ENCODE measurements around the gene FMNL2. TPM values are rescaled to one million over a fixed set of nuclear protein-coding genes. Genes with fewer than 3 reads are reported as not detected.

The FMNL2 gene
- total and polyA plus RNA-seq, 4 experiments from 2014 or later, result 0.06 to 1.6 (median 0.94) TPM; not detected in 1

GRCh38 chr2:152606941-152607340, 272.0 kb downstream of the FMNL2 start:
- H3K36me3 Mint-ChIP-seq, result no peaks in the 10 kb centered on the region
- ChIA-PET CTCF (ENCODE audit: partially characterized antibody) (interaction anchor here (0.9 to 1.3 kb wide), 4 partner anchors 17 to 431 kb away, joined by 3 to 5 read pairs (median 4); partner anchors contain the start of gene STAM2), POLR2A (ENCODE audit: partially characterized antibody) (no interaction called here)
- H3K4me3 ChIP-seq (ENCODE audit: low read length in 2 of 2), result no peak overlapping the region
- no peaks in the 10 kb centered on the region for H3K4me1 ChIP-seq (ENCODE audit: insufficient read depth, low read length)
- no peak overlapping the region for H3K4me3 Mint-ChIP-seq
- no peak for DNase-seq
- no peak overlapping the region for H3K27ac ChIP-seq (ENCODE audit: low read depth, low read length)
- no peaks in the 10 kb centered on the region for H3K36me3 ChIP-seq (ENCODE audit: insufficient read depth, low read length)
- H3K27me3 Mint-ChIP-seq, result peaks cover 0 to 2% of the 10 kb centered on the region in 2 donors
- no peaks in the 10 kb centered on the region for H3K27me3 ChIP-seq (ENCODE audit: insufficient read depth, low read length)
- H3K9me3 Mint-ChIP-seq, result no peaks in the 10 kb centered on the region
- intact Hi-C loops (cut with micrococcal nuclease), result no loop called here
- no peak overlapping the region for H3K27ac Mint-ChIP-seq
- peaks cover 4 to 6% (median 5%) of the 10 kb centered on the region in 4 donors for H3K4me1 Mint-ChIP-seq
- no peaks in the 10 kb centered on the region for H3K9me3 ChIP-seq (ENCODE audit: control insufficient read depth in 1 of 2, low read length in 2 of 2)

GRCh38 chr2:152607793-152608300, 272.9 kb downstream of the FMNL2 start:
- Mint-ChIP-seq H3K9me3 (no peaks in the 10 kb centered on the region), H3K4me3 (no peak overlapping the region), H3K36me3 (no peaks in the 10 kb centered on the region), H3K4me1 (peaks cover 4 to 8% (median 8%) of the 10 kb centered on the region in 4 donors), H3K27ac (no peak overlapping the region), H3K27me3 (peaks cover 0 to 2% of the 10 kb centered on the region in 2 donors)
- Histone ChIP-seq H3K27ac (ENCODE audit: low read depth, low read length) (no peak overlapping the region), H3K9me3 (ENCODE audit: control insufficient read depth in 1 of 2, low read length in 2 of 2) (no peaks in the 10 kb centered on the region), H3K4me1 (ENCODE audit: insufficient read depth, low read length) (no peaks in the 10 kb centered on the region), H3K4me3 (ENCODE audit: low read length in 2 of 2) (no peak overlapping the region), H3K27me3 (ENCODE audit: insufficient read depth, low read length) (no peaks in the 10 kb centered on the region), H3K36me3 (ENCODE audit: insufficient read depth, low read length) (no peaks in the 10 kb centered on the region)
- intact Hi-C loops (cut with micrococcal nuclease), result no loop called here
- ChIA-PET POLR2A (ENCODE audit: partially characterized antibody) (no interaction called here), CTCF (ENCODE audit: partially characterized antibody) (no interaction called here)
- DNase-seq, result no peak

GRCh38 chr2:152609154-152609553, 274.2 kb downstream of the FMNL2 start:
- intact Hi-C loops (cut with micrococcal nuclease), result no loop called here
- no peak for DNase-seq
- Histone ChIP-seq H3K4me1 (ENCODE audit: insufficient read depth, low read length) (no peaks in the 10 kb centered on the region), H3K27ac (ENCODE audit: low read depth, low read length) (no peak overlapping the region), H3K4me3 (ENCODE audit: low read length in 2 of 2) (no peak overlapping the region), H3K27me3 (ENCODE audit: insufficient read depth, low read length) (no peaks in the 10 kb centered on the region), H3K9me3 (ENCODE audit: control insufficient read depth in 1 of 2, low read length in 2 of 2) (no peaks in the 10 kb centered on the region), H3K36me3 (ENCODE audit: insufficient read depth, low read length) (no peaks in the 10 kb centered on the region)
- Mint-ChIP-seq H3K27me3 (peaks cover 0 to 2% of the 10 kb centered on the region in 2 donors), H3K27ac (no peak overlapping the region), H3K9me3 (peaks cover 0 to 2% (median 0%) of the 10 kb centered on the region in 8 donors), H3K4me1 (peaks cover 3 to 9% (median 8%) of the 10 kb centered on the region in 4 donors), H3K36me3 (no peaks in the 10 kb centered on the region), H3K4me3 (no peak overlapping the region)
- ChIA-PET CTCF (ENCODE audit: partially characterized antibody) (no interaction called here), POLR2A (ENCODE audit: partially characterized antibody) (no interaction called here)

- Histone ChIP-seq H3K4me1 (ENCODE audit: insufficient read depth, low read length) (no peaks in the 10 kb centered on the region), H3K9me3 (ENCODE audit: control insufficient read depth in 1 of 2, low read length in 2 of 2) (no peaks in the 10 kb centered on the region), H3K27ac (ENCODE audit: low read depth, low read length) (no peak overlapping the region), H3K4me3 (ENCODE audit: low read length in 2 of 2) (no peak overlapping the region), H3K27me3 (ENCODE audit: insufficient read depth, low read length) (no peaks in the 10 kb centered on the region), H3K36me3 (ENCODE audit: insufficient read depth, low read length) (no peaks in the 10 kb centered on the region)
- no peak for DNase-seq
- no peak overlapping the region for H3K4me3 Mint-ChIP-seq
- H3K36me3 Mint-ChIP-seq, result no peaks in the 10 kb centered on the region
- intact Hi-C loops (cut with micrococcal nuclease), result no loop called here
- H3K4me1 Mint-ChIP-seq, result peaks cover 3 to 9% (median 8%) of the 10 kb centered on the region in 4 donors
- H3K27me3 Mint-ChIP-seq, result peaks cover 0 to 3% of the 10 kb centered on the region in 2 donors
- ChIA-PET POLR2A (ENCODE audit: partially characterized antibody) (no interaction called here), CTCF (ENCODE audit: partially characterized antibody) (no interaction called here)
- no peak overlapping the region for H3K27ac Mint-ChIP-seq
- peaks cover 0 to 2% (median 0%) of the 10 kb centered on the region in 8 donors for H3K9me3 Mint-ChIP-seq
These were observed 274.7 kb downstream of the FMNL2 start for GRCh38 chr2:152609699-152610098.

- ChIA-PET POLR2A (ENCODE audit: partially characterized antibody) (no interaction called here), CTCF (ENCODE audit: partially characterized antibody) (interaction anchor here (2.0 kb wide), 1 partner anchor 23 kb away, joined by 4 read pairs; no protein-coding TSS in a partner anchor)
- Mint-ChIP-seq H3K27ac (peak overlapping the region in 2 of 7 donors; percentile 14 to 44), H3K27me3 (peaks cover 0 to 4% of the 10 kb centered on the region in 2 donors), H3K4me3 (peak overlapping the region in 1 of 8 donors; percentile 44), H3K4me1 (peaks cover 3 to 9% (median 8%) of the 10 kb centered on the region in 4 donors), H3K36me3 (no peaks in the 10 kb centered on the region), H3K9me3 (peaks cover 0 to 2% (median 0%) of the 10 kb centered on the region in 8 donors)
- no peaks in the 10 kb centered on the region for H3K27me3 ChIP-seq (ENCODE audit: insufficient read depth, low read length)
- H3K36me3 ChIP-seq (ENCODE audit: insufficient read depth, low read length), result no peaks in the 10 kb centered on the region
- no peaks in the 10 kb centered on the region for H3K4me1 ChIP-seq (ENCODE audit: insufficient read depth, low read length)
- no peak for DNase-seq
- H3K4me3 ChIP-seq (ENCODE audit: low read length in 2 of 2), result no peak overlapping the region
- H3K27ac ChIP-seq (ENCODE audit: low read depth, low read length), result no peak overlapping the region
- no peaks in the 10 kb centered on the region for H3K9me3 ChIP-seq (ENCODE audit: control insufficient read depth in 1 of 2, low read length in 2 of 2)
- intact Hi-C loops (cut with micrococcal nuclease), result no loop called here
These were observed 276.7 kb downstream of the FMNL2 start for GRCh38 chr2:152611458-152612231.

- Histone ChIP-seq H3K27ac (ENCODE audit: low read depth, low read length) (no peak overlapping the region), H3K4me3 (ENCODE audit: low read length in 2 of 2) (no peak overlapping the region)
- CTCF ChIA-PET (ENCODE audit: partially characterized antibody), result interaction anchor here (0.8 to 3.0 kb wide), 3 partner anchors 22 to 438 kb away, joined by 3 to 8 read pairs (median 4); partner anchors contain the start of gene STAM2
These were observed 278.3 kb downstream of the FMNL2 start for GRCh38 chr2:152613235-152613634.

GRCh38 chr2:152615177-152615576, 280.2 kb downstream of the FMNL2 start:
- Histone ChIP-seq H3K4me3 (ENCODE audit: low read length in 2 of 2) (no peak overlapping the region), H3K27me3 (ENCODE audit: insufficient read depth, low read length) (no peaks in the 10 kb centered on the region), H3K36me3 (ENCODE audit: insufficient read depth, low read length) (no peaks in the 10 kb centered on the region), H3K27ac (ENCODE audit: low read depth, low read length) (no peak overlapping the region), H3K4me1 (ENCODE audit: insufficient read depth, low read length) (no peaks in the 10 kb centered on the region), H3K9me3 (ENCODE audit: control insufficient read depth in 1 of 2, low read length in 2 of 2) (no peaks in the 10 kb centered on the region)
- intact Hi-C loops (cut with micrococcal nuclease), result no loop called here
- H3K4me3 Mint-ChIP-seq, result no peak overlapping the region
- H3K9me3 Mint-ChIP-seq, result peaks cover 0 to 2% (median 0%) of the 10 kb centered on the region in 8 donors
- DNase-seq, result no peak
- H3K27ac Mint-ChIP-seq, result no peak overlapping the region
- H3K4me1 Mint-ChIP-seq, result peaks cover 3 to 9% (median 8%) of the 10 kb centered on the region in 4 donors
- no peaks in the 10 kb centered on the region for H3K36me3 Mint-ChIP-seq
- POLR2A ChIA-PET (ENCODE audit: partially characterized antibody), result no interaction called here
- CTCF ChIA-PET (ENCODE audit: partially characterized antibody), result interaction anchor here (3.0 kb wide), 1 partner anchor 20 kb away, joined by 8 read pairs; no protein-coding TSS in a partner anchor
- H3K27me3 Mint-ChIP-seq, result peaks cover 4% of the 10 kb centered on the region in 2 donors

More at GRCh38 chr2:152613235-152613634, 278.3 kb downstream of the FMNL2 start:
- no peak for DNase-seq
- peaks cover 0 to 4% of the 10 kb centered on the region in 2 donors for H3K27me3 Mint-ChIP-seq
- H3K9me3 ChIP-seq (ENCODE audit: control insufficient read depth in 1 of 2, low read length in 2 of 2), result no peaks in the 10 kb centered on the region
- H3K4me1 Mint-ChIP-seq, result peaks cover 3 to 9% (median 8%) of the 10 kb centered on the region in 4 donors
- POLR2A ChIA-PET (ENCODE audit: partially characterized antibody), result no interaction called here
- H3K4me1 ChIP-seq (ENCODE audit: insufficient read depth, low read length), result no peaks in the 10 kb centered on the region
- peaks cover 0 to 2% (median 0%) of the 10 kb centered on the region in 8 donors for H3K9me3 Mint-ChIP-seq
- no peak overlapping the region for H3K27ac Mint-ChIP-seq
- no peak overlapping the region for H3K4me3 Mint-ChIP-seq
- intact Hi-C loops (cut with micrococcal nuclease), result no loop called here
- no peaks in the 10 kb centered on the region for H3K36me3 Mint-ChIP-seq
- H3K36me3 ChIP-seq (ENCODE audit: insufficient read depth, low read length), result no peaks in the 10 kb centered on the region
- H3K27me3 ChIP-seq (ENCODE audit: insufficient read depth, low read length), result no peaks in the 10 kb centered on the region

All from CD4-positive, alpha-beta memory T cell (primary cell).